ENCODE data around the gene ZSWIM1. TPM values are rescaled to one million over a fixed set of nuclear protein-coding genes. Genes with fewer than 3 reads are reported as not detected.

The ZSWIM1 gene
- total RNA-seq (ENCODE audit: low replicate concordance) = 2.9 and 3.5 TPM in 2 replicates

DNA sequence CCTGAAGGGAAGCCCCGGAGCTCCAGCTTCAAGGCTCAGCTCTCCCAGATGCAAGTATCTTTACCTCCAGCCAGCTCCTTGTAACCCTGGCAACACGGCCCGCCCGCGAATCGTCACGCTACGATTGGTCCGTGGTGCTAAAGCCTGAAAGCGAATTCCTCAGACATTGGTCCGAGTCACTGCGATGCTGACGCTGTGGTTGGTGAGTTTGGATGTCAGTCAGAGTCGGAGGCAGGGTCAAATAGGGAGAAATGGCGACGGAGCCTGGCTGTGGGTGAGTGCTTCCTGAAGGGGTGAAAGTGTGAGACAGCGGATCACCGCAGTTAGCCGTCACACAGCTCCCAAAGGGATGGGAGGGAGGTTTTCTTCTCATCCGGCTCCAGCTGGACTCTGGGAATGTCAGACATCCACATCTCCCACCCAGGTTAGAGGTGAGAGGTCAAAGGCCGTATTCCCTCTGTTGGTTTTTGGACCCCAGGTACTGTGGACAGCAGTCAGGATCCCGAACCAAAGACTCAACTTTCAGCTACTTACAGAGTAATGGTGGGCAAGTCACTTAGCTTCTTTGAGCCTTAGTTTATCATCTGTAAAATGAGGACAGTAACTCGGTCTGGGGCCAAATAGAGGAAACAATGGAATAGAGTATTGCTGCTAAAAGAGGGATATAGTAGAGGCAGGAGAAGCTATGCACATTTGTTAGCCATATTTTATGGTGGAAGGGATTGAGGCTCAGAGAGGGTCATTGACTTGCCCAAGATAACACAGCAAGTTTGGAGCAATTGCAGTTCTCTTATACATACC is at the start of gene ZSWIM1:
ZSWIM1 (plus strand) TSS at position 240 of the 801 bp plus-strand sequence. CDS start 1,366 bp downstream, outside the sequence.

DNA sequence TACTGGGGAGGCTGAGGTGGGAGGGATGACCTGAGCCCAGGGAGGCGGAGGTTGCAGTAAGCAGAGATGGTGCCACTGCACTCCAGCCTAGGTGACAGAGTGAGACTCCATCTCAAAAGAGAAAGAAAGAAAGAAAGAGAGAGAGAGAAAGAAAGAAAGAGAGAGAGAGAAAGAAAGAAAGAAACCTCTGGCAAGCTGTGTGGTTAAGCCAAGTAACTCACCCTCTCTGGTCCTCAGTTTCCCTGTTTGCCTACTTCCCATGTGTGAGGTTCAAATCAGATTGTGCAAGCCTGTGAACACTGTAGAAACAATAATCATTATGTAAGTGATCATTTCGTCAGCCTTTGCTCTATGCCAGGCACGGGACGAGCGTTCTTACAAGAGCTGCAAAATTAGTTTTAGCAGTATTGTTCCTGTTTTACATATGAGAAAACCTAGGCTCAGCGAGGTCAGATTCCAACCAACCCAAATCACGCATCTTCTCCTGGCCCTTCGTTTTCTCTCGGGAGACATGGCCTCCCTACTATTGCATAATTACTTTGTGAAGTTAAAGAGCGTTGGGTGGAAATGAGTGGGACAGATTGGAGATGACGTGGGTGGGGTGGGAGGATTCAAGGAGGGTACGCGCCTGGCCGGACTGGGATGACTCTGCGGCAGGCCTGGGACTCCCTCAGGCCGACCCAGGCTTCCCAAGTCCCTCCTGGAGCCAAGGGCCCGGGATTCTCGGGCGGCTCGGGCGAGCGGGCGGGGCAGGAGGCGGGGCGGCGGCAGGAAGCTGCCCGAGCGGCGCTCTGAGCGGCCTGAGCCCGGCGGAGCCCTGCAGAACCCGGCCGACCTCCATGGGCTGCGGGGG is 47.8 kb upstream of the ZSWIM1 start, which contains the start of gene SNX21:
SNX21 (plus strand) TSS at position 770 of the 853 bp plus-strand sequence. CDS start 121 bp downstream, outside the sequence.

DNA sequence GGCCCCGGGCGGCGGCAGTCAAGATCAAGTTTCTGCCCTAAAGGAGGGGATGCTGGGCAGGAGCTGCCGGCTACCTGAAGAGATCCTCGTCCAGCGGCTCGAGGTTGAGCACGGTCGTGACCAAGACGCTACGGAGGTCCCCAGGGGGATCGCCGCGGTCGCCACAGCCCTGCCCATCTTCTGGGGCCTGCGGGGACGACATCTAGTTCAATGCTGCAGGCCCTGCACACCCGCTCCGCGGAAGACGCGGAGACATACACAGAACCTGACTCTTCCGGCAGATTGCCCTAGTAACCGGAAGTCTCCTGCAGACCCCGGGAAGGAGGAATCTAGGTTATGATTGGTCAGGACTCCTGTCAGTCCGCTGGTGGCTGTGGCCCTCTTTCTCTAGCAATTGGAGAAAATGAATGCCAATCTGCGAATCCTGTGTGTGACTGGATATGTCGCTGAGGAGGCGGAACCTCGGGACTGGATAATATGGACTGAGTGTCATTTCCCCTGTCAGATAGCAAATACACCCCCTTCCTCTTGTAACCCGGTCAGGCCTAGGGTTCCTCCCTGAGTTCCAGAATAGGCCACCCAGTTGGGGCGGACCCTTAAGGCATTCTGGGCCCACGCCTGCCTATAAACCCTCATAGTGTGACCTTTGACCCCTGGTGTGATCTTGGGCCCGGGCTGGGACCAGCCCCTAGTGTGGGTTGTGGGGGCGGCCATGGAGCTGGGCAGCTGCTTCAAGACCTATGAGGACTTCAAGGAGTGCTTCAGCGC is 23.7 kb upstream of the ZSWIM1 start, which contains the start of the genes ACOT8 and ZSWIM3:
ACOT8 (minus strand) TSS at position 279 of the 768 bp plus-strand sequence; CDS start at position 202, 77 bp downstream.
ZSWIM3 (plus strand) TSS at position 501 of the 768 bp plus-strand sequence; CDS start at position 713, 212 bp downstream.

DNA sequence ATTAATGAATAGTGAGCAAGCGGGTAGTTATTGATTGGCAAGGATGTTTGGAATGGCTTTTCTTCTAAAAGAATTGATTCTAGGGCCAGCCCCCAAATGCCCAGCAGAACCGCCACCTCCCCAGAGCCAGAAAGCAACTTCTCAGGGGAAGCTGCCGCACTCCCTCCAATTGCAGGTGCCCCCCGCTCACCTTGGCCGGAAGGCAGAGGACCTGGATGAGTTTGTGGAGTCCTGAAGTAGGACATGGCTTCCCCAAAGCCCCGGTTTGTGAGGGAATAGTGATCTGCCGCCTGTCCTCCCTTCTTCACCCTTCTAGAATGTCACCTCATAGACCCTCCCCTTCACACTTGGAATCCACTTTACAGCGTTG is 6.3 kb downstream of the ZSWIM1 start, which contains the start of gene SPATA25:
SPATA25 (minus strand) TSS at position 277 of the 370 bp plus-strand sequence; CDS start at position 245, 32 bp downstream.

GRCh38 chr20:45890985-45891983 is 10.3 kb downstream of the ZSWIM1 start, which contains the start of the genes CTSA and NEURL2:
Gene CTSA, plus strand, starts transcription at chr20:45891335. Its CDS starts 234 bp downstream, at chr20:45891569.
Gene NEURL2, minus strand, starts transcription at chr20:45891208. Its CDS starts 217 bp downstream, at chr20:45890991.

DNA sequence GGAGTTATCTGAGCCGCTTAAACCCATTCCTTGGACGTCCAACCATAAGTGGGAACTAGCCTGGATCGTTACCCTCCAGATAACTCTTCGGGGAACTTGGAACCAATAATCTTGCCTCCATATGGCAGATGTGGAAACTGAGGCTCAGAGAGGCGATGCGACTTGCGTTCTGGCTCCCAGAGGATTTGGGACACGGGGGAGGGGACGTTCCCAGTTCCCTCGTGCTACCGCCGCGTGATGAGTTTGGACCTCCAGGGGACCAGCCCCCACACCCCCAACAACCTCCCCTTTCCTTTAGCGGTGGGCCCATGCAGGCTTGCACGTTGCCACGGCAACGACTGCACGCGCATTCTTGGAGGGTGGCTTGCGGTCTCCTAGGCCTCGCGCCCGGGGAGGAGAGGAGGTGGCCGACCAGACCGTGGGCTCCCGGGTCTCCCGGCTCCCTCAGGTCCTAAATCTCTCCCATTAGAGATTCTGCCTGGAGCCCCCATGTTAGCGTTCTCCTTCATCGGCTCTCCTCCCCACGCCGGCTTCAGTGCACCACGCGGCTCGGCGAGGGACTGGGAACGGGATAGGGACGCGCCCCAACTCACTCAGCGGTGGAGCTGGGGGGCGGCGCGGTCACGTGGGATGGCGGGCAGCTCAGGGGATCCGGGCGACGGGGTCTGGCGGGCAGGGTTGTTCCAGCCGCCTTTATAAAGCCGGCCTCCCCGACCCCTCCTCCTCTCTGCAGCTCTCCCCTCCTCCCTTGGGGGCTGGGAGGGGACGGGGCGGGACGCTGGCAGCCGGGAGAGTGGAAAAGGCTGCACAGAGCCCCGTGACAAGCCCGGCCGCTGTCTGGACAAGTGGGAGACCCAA is 30.7 kb downstream of the ZSWIM1 start, which contains the start of gene PLTP:
PLTP (minus strand) TSS at position 670 of the 858 bp plus-strand sequence. CDS start 703 bp downstream, outside the sequence.

Other genes with a start within 250 kb of the ZSWIM1 start
- gene WFDC9, start 249.9 kb upstream of the ZSWIM1 start, total RNA-seq (ENCODE audit: low replicate concordance) = not detected in 2 replicates
- gene WFDC11, start 211.0 kb upstream of the ZSWIM1 start, total RNA-seq (ENCODE audit: low replicate concordance) = not detected in 2 replicates
- gene WFDC13, start 179.2 kb upstream of the ZSWIM1 start, total RNA-seq (ENCODE audit: low replicate concordance) = not detected in 2 replicates
- gene WFDC10B, start 176.2 kb upstream of the ZSWIM1 start, total RNA-seq (ENCODE audit: low replicate concordance) = not detected in 2 replicates
- gene SPINT4, start 158.9 kb upstream of the ZSWIM1 start, total RNA-seq (ENCODE audit: low replicate concordance) = not detected in 2 replicates
- not detected in 2 replicates for gene WFDC3, start 89.3 kb upstream of the ZSWIM1 start, total RNA-seq (ENCODE audit: low replicate concordance)
- gene DNTTIP1, start 89.3 kb upstream of the ZSWIM1 start, total RNA-seq (ENCODE audit: low replicate concordance) = 13.3 and 16.0 TPM in 2 replicates
- gene UBE2C, start 68.6 kb upstream of the ZSWIM1 start, total RNA-seq (ENCODE audit: low replicate concordance) = 1.6 and 7.7 TPM in 2 replicates
- gene TNNC2, start 53.9 kb upstream of the ZSWIM1 start, total RNA-seq (ENCODE audit: low replicate concordance) = 0.15 and 13.1 TPM in 2 replicates
- gene SNX21, start 47.4 kb upstream of the ZSWIM1 start, total RNA-seq (ENCODE audit: low replicate concordance) = 27.1 and 64.9 TPM in 2 replicates
- gene ACOT8, start 23.8 kb upstream of the ZSWIM1 start, total RNA-seq (ENCODE audit: low replicate concordance) = 33.2 and 35.2 TPM in 2 replicates
- 5.9 and 6.7 TPM in 2 replicates for gene ZSWIM3, start 23.6 kb upstream of the ZSWIM1 start, total RNA-seq (ENCODE audit: low replicate concordance)
- 0.12 and 0.60 TPM in 2 replicates for gene SPATA25, start 6.4 kb downstream of the ZSWIM1 start, total RNA-seq (ENCODE audit: low replicate concordance)
- 2.0 and 3.5 TPM in 2 replicates for gene NEURL2, start 10.0 kb downstream of the ZSWIM1 start, total RNA-seq (ENCODE audit: low replicate concordance)
- 58.2 and 124 TPM in 2 replicates for gene CTSA, start 10.1 kb downstream of the ZSWIM1 start, total RNA-seq (ENCODE audit: low replicate concordance)
- gene PLTP, start 30.9 kb downstream of the ZSWIM1 start, total RNA-seq (ENCODE audit: low replicate concordance) = 21.9 and 59.8 TPM in 2 replicates
- gene PCIF1, start 53.5 kb downstream of the ZSWIM1 start, total RNA-seq (ENCODE audit: low replicate concordance) = 4.9 and 7.0 TPM in 2 replicates
- 8.5 and 11.5 TPM in 2 replicates for gene ZNF335, start 91.0 kb downstream of the ZSWIM1 start, total RNA-seq (ENCODE audit: low replicate concordance)
- not detected in 2 replicates for gene MMP9, start 127.7 kb downstream of the ZSWIM1 start, total RNA-seq (ENCODE audit: low replicate concordance)
- gene SLC12A5, start 148.0 kb downstream of the ZSWIM1 start, total RNA-seq (ENCODE audit: low replicate concordance) = under 0.01 TPM in 1 of 2 replicates, not detected in the other
- gene NCOA5, start 208.7 kb downstream of the ZSWIM1 start, total RNA-seq (ENCODE audit: low replicate concordance) = 6.3 and 6.8 TPM in 2 replicates
- gene CD40, start 237.1 kb downstream of the ZSWIM1 start, total RNA-seq (ENCODE audit: low replicate concordance) = 1.9 and 7.8 TPM in 2 replicates